ENCODE data around the gene MAP1A. TPM values are rescaled to one million over a fixed set of nuclear protein-coding genes. Genes with fewer than 3 reads are reported as not detected.
A peak's percentile ranks its signal among the peaks of the same experiment; 100 is the strongest.

MAP1A gene
- total and polyA plus RNA-seq, 12 donors: 3.4 to 139 (median 45.5) TPM

GRCh38 chr15:43483297-43484128, 33.9 kb upstream of the MAP1A start:
- intact Hi-C loops (cut with DNase I): loop anchor here in 3 of 10 donors (5.0 kb wide), 2 partner anchors 34 to 59 kb away; partner anchors contain the start of gene MAP1A (in 2 of the 3)
- DNase-seq: no peak
- peaks cover 0 to 92% (median 17%) of the 10 kb centered on the region in 9 donors for H3K36me3 ChIP-seq
- no peak overlapping the region for H3K4me3 ChIP-seq
- no peak for ATAC-seq
- 75 to 81% methylated on average over 4 of the region's 4 CpGs for whole genome bisulfite sequencing, 2 donors
- peaks cover 0 to 15% (median 4%) of the 10 kb centered on the region in 9 donors for H3K4me1 ChIP-seq
- no peaks in the 10 kb centered on the region for H3K27me3 ChIP-seq
- peak overlapping the region in 2 of 10 donors; percentile 3 to 8 for H3K27ac ChIP-seq
- H3K9me3 ChIP-seq: no peaks in the 10 kb centered on the region
- peak in 7 of 9 donors; percentile 21 to 60 (median 46) for TF ChIP-seq CTCF (IDR thresholded peaks at IDR 0.05)

GRCh38 chr15:43484455-43484854, 33.0 kb upstream of the MAP1A start:
- WGBS, 2 donors: 97 to 98% methylated on average over 2 of the region's 2 CpGs
- peaks cover 0 to 90% (median 17%) of the 10 kb centered on the region in 9 donors for H3K36me3 ChIP-seq
- ATAC-seq (peak in 1 of 8 donors; percentile 25), DNase-seq (no peak)
- no peak overlapping the region for H3K4me3 ChIP-seq
- intact Hi-C loops (cut with DNase I): loop anchor here in 3 of 10 donors (5.0 kb wide), 2 partner anchors 33 to 58 kb away; partner anchors contain the start of gene MAP1A (in 2 of the 3)
- peaks cover 0 to 19% (median 8%) of the 10 kb centered on the region in 9 donors for H3K4me1 ChIP-seq
- TF ChIP-seq CTCF (IDR thresholded peaks at IDR 0.05): no peak
- H3K27me3 ChIP-seq: no peaks in the 10 kb centered on the region
- H3K27ac ChIP-seq: peak overlapping the region in 1 of 10 donors; percentile 8
- no peaks in the 10 kb centered on the region for H3K9me3 ChIP-seq

- Histone ChIP-seq H3K4me1 (peaks cover 0 to 31% (median 19%) of the 10 kb centered on the region in 9 donors), H3K27me3 (no peaks in the 10 kb centered on the region), H3K36me3 (peaks cover 0 to 87% (median 17%) of the 10 kb centered on the region in 9 donors), H3K4me3 (no peak overlapping the region), H3K9me3 (no peaks in the 10 kb centered on the region), H3K27ac (no peak overlapping the region)
- no peak for TF ChIP-seq CTCF (IDR thresholded peaks at IDR 0.05)
- intact Hi-C loops (cut with DNase I): no loop called here
- DNase-seq: no peak
- no peak for ATAC-seq
- WGBS, 2 donors: 92 to 95% methylated on average over 6 of the region's 6 CpGs
Observed at GRCh38 chr15:43487271-43487895, 30.0 kb upstream of the MAP1A start.

- Histone ChIP-seq H3K4me3 (no peak overlapping the region), H3K27ac (no peak overlapping the region), H3K36me3 (peaks cover 0 to 78% (median 17%) of the 10 kb centered on the region in 9 donors), H3K27me3 (no peaks in the 10 kb centered on the region), H3K9me3 (no peaks in the 10 kb centered on the region), H3K4me1 (peaks cover 0 to 33% (median 22%) of the 10 kb centered on the region in 9 donors)
- ATAC-seq (no peak), DNase-seq (no peak)
- WGBS, 2 donors: 83 to 90% methylated on average over 3 of the region's 3 CpGs
- intact Hi-C loops (cut with DNase I): no loop called here
- no peak for TF ChIP-seq CTCF (IDR thresholded peaks at IDR 0.05)
Observed at GRCh38 chr15:43488790-43489189, 28.6 kb upstream of the MAP1A start.

All from heart right ventricle (tissue), 16 donors.